ENCODE data around the gene PTPRT. TPM values are rescaled to one million over a fixed set of nuclear protein-coding genes. Genes with fewer than 3 reads are reported as not detected.

Gene PTPRT
- total RNA-seq, 2 experiments from 2014 or later = not detected

DNA sequence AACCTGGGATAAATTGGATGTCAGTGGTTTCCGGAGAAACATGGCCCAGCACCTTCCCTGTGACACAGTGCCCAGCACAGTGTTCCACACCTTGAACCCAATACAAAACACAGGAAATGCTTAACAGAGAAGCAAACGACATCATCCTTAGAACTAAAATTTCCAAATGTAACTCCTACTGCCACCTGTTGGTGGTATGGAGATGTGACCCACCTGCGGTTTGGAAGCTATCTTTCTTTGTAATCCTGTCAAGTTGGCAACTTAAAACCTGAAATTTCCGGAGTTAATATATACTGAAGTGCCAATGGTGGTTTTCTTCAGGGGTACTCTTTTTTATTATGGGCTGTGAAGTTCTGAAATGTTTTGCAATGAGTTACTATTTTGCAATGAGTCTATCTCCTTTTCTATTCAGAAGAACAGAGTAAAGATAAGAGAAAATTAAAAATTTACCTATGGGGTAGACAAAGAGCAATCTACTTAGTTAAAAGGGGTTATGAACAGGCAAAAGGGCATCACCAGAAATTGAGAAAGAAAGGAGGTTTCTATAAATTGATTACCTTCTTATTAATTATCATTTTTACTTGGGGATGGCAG, 658.8 kb downstream of the PTPRT start:
- no peak overlapping the region for H3K4me3 Mint-ChIP-seq
- H3K27me3 Mint-ChIP-seq (ENCODE audit: low read depth) = peaks cover 5% of the 10 kb centered on the region
- intact Hi-C loops (cut with micrococcal nuclease) = loop anchor here (2.0 kb wide), 1 partner anchor 792 kb away; no protein-coding TSS in a partner anchor
- no peak overlapping the region for H3K27ac Mint-ChIP-seq
- CTCF ChIA-PET = no interaction called here
- H3K36me3 Mint-ChIP-seq (ENCODE audit: low read depth) = no peaks in the 10 kb centered on the region
- H3K9me3 Mint-ChIP-seq = no peaks in the 10 kb centered on the region
- H3K4me1 Mint-ChIP-seq (ENCODE audit: low read depth) = no peaks in the 10 kb centered on the region
- peak; percentile 8 for DNase-seq

GRCh38 chr20:42530191-42530590, 659.5 kb downstream of the PTPRT start:
- no peak overlapping the region for H3K4me3 Mint-ChIP-seq
- CTCF ChIA-PET = no interaction called here
- peaks cover 5% of the 10 kb centered on the region for H3K27me3 Mint-ChIP-seq (ENCODE audit: low read depth)
- H3K27ac Mint-ChIP-seq = no peak overlapping the region
- no peak for DNase-seq
- H3K4me1 Mint-ChIP-seq (ENCODE audit: low read depth) = no peaks in the 10 kb centered on the region
- H3K36me3 Mint-ChIP-seq (ENCODE audit: low read depth) = no peaks in the 10 kb centered on the region
- intact Hi-C loops (cut with micrococcal nuclease) = loop anchor here (2.0 kb wide), 1 partner anchor 791 kb away; no protein-coding TSS in a partner anchor
- H3K9me3 Mint-ChIP-seq = no peaks in the 10 kb centered on the region

GRCh38 chr20:42524058-42524457, 665.6 kb downstream of the PTPRT start:
- no peak for DNase-seq
- CTCF ChIA-PET = no interaction called here
- intact Hi-C loops (cut with micrococcal nuclease) = no loop called here
- H3K9me3 Mint-ChIP-seq = peaks cover 2% of the 10 kb centered on the region
- H3K4me1 Mint-ChIP-seq (ENCODE audit: low read depth) = no peaks in the 10 kb centered on the region
- no peak overlapping the region for H3K4me3 Mint-ChIP-seq
- H3K27me3 Mint-ChIP-seq (ENCODE audit: low read depth) = peaks cover under 1% of the 10 kb centered on the region
- no peak overlapping the region for H3K27ac Mint-ChIP-seq
- no peaks in the 10 kb centered on the region for H3K36me3 Mint-ChIP-seq (ENCODE audit: low read depth)

- H3K36me3 Mint-ChIP-seq (ENCODE audit: low read depth) = no peaks in the 10 kb centered on the region
These were observed 673.0 kb downstream of the PTPRT start for GRCh38 chr20:42516692-42517091.

DNA sequence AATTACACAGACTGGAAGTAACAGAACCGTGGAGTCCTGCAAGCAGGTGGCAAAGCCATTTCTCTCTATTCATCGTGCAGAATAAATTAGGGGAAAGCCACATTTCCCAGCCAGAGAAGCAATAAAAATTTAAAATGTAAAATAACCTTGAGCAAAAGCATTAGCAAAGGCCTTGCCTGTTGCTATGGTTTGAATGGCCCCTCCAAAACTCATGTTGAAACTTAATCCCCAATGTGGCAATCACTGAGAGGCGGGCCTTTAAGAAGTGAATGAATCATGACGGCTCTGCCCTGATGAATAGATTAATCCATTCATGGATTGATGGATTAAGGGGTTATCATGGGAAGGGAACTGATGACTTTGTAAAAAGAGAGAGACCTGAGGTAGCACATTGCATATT, 679.0 kb downstream of the PTPRT start:
- CTCF ChIA-PET = no interaction called here
- intact Hi-C loops (cut with micrococcal nuclease) = no loop called here
- Mint-ChIP-seq H3K9me3 (no peaks in the 10 kb centered on the region), H3K27ac (no peak overlapping the region), H3K36me3 (ENCODE audit: low read depth) (no peaks in the 10 kb centered on the region), H3K4me3 (no peak overlapping the region), H3K27me3 (ENCODE audit: low read depth) (no peaks in the 10 kb centered on the region), H3K4me1 (ENCODE audit: low read depth) (no peaks in the 10 kb centered on the region)
- DNase-seq = no peak

More at GRCh38 chr20:42516692-42517091, 673.0 kb downstream of the PTPRT start:
- no peaks in the 10 kb centered on the region for H3K4me1 Mint-ChIP-seq (ENCODE audit: low read depth)
- no peak overlapping the region for H3K4me3 Mint-ChIP-seq
- no peak for DNase-seq
- intact Hi-C loops (cut with micrococcal nuclease) = no loop called here
- H3K27me3 Mint-ChIP-seq (ENCODE audit: low read depth) = no peaks in the 10 kb centered on the region
- CTCF ChIA-PET = interaction anchor here (0.7 kb wide), 2 partner anchors 45 to 193 kb away, joined by 3 read pairs; no protein-coding TSS in a partner anchor
- H3K9me3 Mint-ChIP-seq = peaks cover 4% of the 10 kb centered on the region
- no peak overlapping the region for H3K27ac Mint-ChIP-seq

DNA sequence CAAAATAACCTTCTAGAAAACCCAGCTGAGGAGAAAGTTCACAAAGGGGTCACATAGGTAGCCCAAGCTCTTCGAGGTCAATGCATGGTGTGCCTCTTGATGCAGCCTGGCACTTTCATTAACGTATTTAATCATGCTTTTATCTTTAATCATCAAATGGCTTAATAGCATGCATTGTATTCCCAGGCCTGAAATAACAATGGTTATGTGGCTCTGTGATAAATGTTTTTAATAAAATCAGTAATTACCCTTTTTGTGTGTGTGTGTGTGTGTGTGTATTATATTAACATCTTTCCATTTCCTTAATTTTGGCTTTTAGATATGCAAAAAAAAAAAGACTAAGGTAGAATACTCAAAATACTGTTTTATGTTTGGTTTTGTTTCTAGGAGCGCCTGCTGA, 681.8 kb downstream of the PTPRT start:
- no peak overlapping the region for H3K4me3 Mint-ChIP-seq
- no peaks in the 10 kb centered on the region for H3K36me3 Mint-ChIP-seq (ENCODE audit: low read depth)
- intact Hi-C loops (cut with micrococcal nuclease) = no loop called here
- CTCF ChIA-PET = interaction anchor here (0.7 kb wide), 1 partner anchor 61 kb away, joined by 4 read pairs; no protein-coding TSS in a partner anchor
- no peak for DNase-seq
- H3K9me3 Mint-ChIP-seq = peaks cover 2% of the 10 kb centered on the region
- H3K27me3 Mint-ChIP-seq (ENCODE audit: low read depth) = no peaks in the 10 kb centered on the region
- no peak overlapping the region for H3K27ac Mint-ChIP-seq
- H3K4me1 Mint-ChIP-seq (ENCODE audit: low read depth) = no peaks in the 10 kb centered on the region

GRCh38 chr20:42506397-42506796, 683.3 kb downstream of the PTPRT start:
- Mint-ChIP-seq H3K27me3 (ENCODE audit: low read depth) (no peaks in the 10 kb centered on the region), H3K4me1 (ENCODE audit: low read depth) (no peaks in the 10 kb centered on the region), H3K9me3 (peaks cover 2% of the 10 kb centered on the region), H3K27ac (no peak overlapping the region), H3K36me3 (ENCODE audit: low read depth) (no peaks in the 10 kb centered on the region), H3K4me3 (no peak overlapping the region)
- DNase-seq = no peak
- intact Hi-C loops (cut with micrococcal nuclease) = no loop called here
- CTCF ChIA-PET = no interaction called here

GRCh38 chr20:42502591-42502990, 687.1 kb downstream of the PTPRT start:
- no peaks in the 10 kb centered on the region for H3K36me3 Mint-ChIP-seq (ENCODE audit: low read depth)
- H3K27ac Mint-ChIP-seq = no peak overlapping the region
- no peak for DNase-seq
- CTCF ChIA-PET = no interaction called here
- H3K9me3 Mint-ChIP-seq = peaks cover 2% of the 10 kb centered on the region
- H3K4me1 Mint-ChIP-seq (ENCODE audit: low read depth) = no peaks in the 10 kb centered on the region
- intact Hi-C loops (cut with micrococcal nuclease) = no loop called here
- H3K27me3 Mint-ChIP-seq (ENCODE audit: low read depth) = no peaks in the 10 kb centered on the region
- no peak overlapping the region for H3K4me3 Mint-ChIP-seq

DNA sequence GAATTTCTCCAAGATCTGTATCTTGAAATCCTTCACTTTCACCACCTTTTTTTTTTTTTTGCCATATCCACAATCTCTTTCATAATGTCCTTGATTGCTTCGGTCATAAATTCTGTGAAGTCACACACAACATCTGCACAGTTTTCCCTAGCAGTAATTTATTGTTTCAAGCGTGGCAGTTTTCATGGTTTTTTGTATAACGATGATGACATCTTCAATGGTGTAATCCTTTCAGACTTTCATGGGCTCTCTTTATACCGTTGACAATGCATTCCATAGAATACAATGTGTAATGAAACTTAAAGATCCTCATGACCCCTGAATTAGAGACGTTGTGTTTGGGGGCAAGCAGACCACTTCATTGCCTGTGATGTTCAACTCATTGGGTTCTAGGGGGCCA, 693.1 kb downstream of the PTPRT start:
- Mint-ChIP-seq H3K36me3 (ENCODE audit: low read depth) (no peaks in the 10 kb centered on the region), H3K27ac (no peak overlapping the region), H3K27me3 (ENCODE audit: low read depth) (no peaks in the 10 kb centered on the region), H3K9me3 (peaks cover 2% of the 10 kb centered on the region), H3K4me1 (ENCODE audit: low read depth) (no peaks in the 10 kb centered on the region), H3K4me3 (no peak overlapping the region)
- CTCF ChIA-PET = no interaction called here
- no peak for DNase-seq
- intact Hi-C loops (cut with micrococcal nuclease) = no loop called here

DNA sequence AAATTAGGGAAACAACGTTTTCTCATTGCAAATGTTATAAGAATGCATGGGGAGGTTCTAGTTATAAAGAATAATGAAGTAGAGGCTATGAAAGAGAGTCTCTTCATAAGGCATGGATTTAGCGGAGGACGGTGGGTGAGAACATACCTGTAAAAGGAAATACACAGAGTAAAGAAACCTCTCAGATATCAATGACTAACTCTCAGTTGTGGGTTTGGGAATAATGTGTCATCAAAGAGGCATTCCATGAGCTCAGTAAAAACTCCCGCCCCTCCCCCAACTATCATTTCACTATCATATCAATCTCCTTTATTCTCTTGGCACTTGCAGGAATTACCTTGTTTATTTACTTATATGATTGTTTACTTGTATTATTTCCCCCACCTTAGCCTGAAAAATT, 695.4 kb downstream of the PTPRT start:
- H3K9me3 Mint-ChIP-seq = peaks cover 2% of the 10 kb centered on the region
- no peaks in the 10 kb centered on the region for H3K4me1 Mint-ChIP-seq (ENCODE audit: low read depth)
- CTCF ChIA-PET = no interaction called here
- no peaks in the 10 kb centered on the region for H3K36me3 Mint-ChIP-seq (ENCODE audit: low read depth)
- intact Hi-C loops (cut with micrococcal nuclease) = no loop called here
- DNase-seq = no peak
- no peaks in the 10 kb centered on the region for H3K27me3 Mint-ChIP-seq (ENCODE audit: low read depth)
- H3K27ac Mint-ChIP-seq = no peak overlapping the region
- no peak overlapping the region for H3K4me3 Mint-ChIP-seq

DNA sequence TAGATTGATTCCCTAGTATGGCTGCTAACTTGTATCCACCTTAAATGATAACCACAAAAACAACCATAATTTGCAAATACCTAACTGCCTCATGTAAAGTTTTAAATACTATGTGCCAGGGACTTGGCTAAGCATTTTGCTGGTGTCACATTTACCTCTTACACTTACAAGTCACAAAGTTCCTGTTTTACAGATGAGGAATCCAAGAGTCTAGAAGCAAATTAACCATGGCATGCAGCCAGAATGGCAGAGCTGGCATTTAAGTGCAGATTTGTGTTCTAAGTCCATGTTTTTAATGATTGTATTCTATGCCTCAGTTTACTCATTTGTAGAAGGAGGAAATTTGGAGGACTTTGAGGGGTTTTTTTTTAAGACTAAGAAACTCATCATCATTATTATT, 696.7 kb downstream of the PTPRT start:
- CTCF ChIA-PET = no interaction called here
- Mint-ChIP-seq H3K9me3 (peaks cover 2% of the 10 kb centered on the region), H3K27me3 (ENCODE audit: low read depth) (no peaks in the 10 kb centered on the region), H3K27ac (no peak overlapping the region), H3K4me1 (ENCODE audit: low read depth) (no peaks in the 10 kb centered on the region), H3K4me3 (no peak overlapping the region), H3K36me3 (ENCODE audit: low read depth) (no peaks in the 10 kb centered on the region)
- no peak for DNase-seq
- intact Hi-C loops (cut with micrococcal nuclease) = no loop called here

DNA sequence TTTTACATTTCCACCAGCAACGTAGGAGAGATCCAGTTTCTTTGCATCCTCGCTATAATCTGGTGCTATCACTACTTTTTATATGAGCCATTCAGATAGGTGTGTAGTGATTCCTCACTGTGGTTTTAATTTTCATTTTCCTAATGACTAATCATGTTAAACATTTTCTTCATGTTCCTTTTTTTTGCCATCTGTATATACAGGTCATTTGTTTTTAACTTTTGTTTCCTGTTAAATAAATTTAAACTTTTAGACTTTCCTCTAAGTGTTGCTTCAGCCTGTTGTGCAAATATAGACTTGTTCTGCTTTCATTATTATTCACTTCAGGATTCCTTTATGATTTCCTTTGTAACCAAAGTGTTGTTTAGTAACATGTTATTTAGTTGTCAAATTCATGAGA, 697.4 kb downstream of the PTPRT start:
- H3K27me3 Mint-ChIP-seq (ENCODE audit: low read depth) = no peaks in the 10 kb centered on the region
- peaks cover 2% of the 10 kb centered on the region for H3K9me3 Mint-ChIP-seq
- CTCF ChIA-PET = no interaction called here
- no peaks in the 10 kb centered on the region for H3K36me3 Mint-ChIP-seq (ENCODE audit: low read depth)
- no peaks in the 10 kb centered on the region for H3K4me1 Mint-ChIP-seq (ENCODE audit: low read depth)
- H3K27ac Mint-ChIP-seq = no peak overlapping the region
- no peak overlapping the region for H3K4me3 Mint-ChIP-seq
- DNase-seq = no peak
- intact Hi-C loops (cut with micrococcal nuclease) = no loop called here

DNA sequence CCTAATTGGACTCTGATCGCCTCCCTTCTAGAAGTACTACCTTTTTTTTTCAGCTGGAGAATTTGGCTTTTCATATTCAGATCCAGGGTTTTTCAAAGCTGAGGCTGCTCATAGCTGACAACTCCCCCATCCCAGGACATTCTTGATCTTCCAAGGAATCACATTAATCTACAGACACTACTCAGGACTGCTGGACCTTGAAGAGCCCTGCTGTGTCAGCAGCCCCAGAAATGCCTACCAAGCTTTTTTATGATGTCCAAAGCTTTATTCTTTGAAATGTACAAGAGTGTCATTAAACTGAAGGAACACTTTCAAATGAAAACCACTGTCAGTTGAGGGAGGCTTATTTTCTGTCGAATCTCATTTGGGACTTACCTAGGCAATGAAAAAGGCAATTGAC, 704.1 kb downstream of the PTPRT start:
- Mint-ChIP-seq H3K4me1 (ENCODE audit: low read depth) (no peaks in the 10 kb centered on the region), H3K36me3 (ENCODE audit: low read depth) (no peaks in the 10 kb centered on the region), H3K4me3 (no peak overlapping the region), H3K27ac (no peak overlapping the region), H3K9me3 (no peaks in the 10 kb centered on the region), H3K27me3 (ENCODE audit: low read depth) (peaks cover 4% of the 10 kb centered on the region)
- CTCF ChIA-PET = no interaction called here
- DNase-seq = no peak
- intact Hi-C loops (cut with micrococcal nuclease) = no loop called here
